Ishikawa (cell line): ENCODE measurements around the gene SLC6A16.

Source experiments
- EGR1 ChIP-seq: IDR thresholded peaks from 2 replicates; pipeline ENCODE4 v1.6.1; 2012
- NFIC ChIP-seq: IDR thresholded peaks from 2 replicates; pipeline ENCODE4 v1.6.1; 2012
- RAD21 ChIP-seq: IDR thresholded peaks from 2 replicates; pipeline ENCODE4 v1.6.1; 2012; ENCODE audit warnings: low read depth
- TAF1 ChIP-seq: IDR thresholded peaks from 2 replicates; pipeline ENCODE4 v1.6.1; 2012; ENCODE audit warnings: low read depth, mild to moderate bottlenecking
- YY1 ChIP-seq: IDR thresholded peaks from 2 replicates; pipeline ENCODE4 v1.6.1; 2012; ENCODE audit warnings: low read depth

DNA sequence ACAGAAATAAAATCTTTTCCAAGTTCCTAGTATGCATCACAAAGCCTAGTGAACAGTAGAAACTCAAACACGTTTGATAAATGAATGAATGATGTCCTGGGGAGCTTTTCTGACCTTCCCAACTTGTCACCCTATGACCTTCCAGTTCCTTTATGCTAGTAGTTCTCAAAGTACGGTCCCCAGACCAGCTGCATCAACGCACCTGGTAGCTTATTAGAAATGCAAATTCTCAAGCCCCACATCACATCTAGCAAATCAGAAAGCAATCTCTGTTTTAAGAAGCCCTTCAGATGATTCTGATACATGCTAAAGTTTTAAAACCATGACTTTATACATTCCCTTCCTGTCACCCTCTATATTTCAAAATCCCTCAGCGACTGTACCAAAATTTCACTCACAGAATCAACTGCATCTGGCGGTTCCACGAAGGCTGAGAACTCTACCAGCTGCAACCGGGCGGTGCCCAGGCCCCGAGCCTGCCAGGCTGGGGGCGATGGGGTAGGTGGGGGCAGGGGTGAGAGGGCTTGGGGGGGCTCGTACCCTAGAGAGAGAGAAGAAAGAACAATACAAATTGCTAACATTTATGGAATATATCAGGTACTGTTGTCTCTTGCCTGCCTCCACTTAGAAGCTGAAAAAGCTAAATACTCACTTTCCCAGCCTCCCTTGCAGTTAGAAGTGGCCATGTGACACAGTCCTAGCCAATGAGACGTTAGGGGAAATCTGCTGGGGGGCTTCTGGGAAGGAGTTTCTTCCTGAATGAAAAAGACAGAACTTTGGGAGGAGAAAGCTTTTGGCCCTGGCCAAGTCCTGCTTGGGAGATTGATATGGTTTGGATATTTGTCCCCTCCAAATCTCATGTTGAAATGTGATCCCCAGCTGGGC, 23.6 kb upstream of the SLC6A16 start:
- no peak for TF ChIP-seq NFIC
- TF ChIP-seq YY1: no peak
- no peak for TF ChIP-seq TAF1
- no peak for TF ChIP-seq RAD21
- no peak for TF ChIP-seq EGR1
